ENCODE measurements around the gene ROS1. TPM values are rescaled to one million over a fixed set of nuclear protein-coding genes. Genes with fewer than 3 reads are reported as not detected.
A peak's percentile ranks its signal among the peaks of the same experiment; 100 is the strongest.

ROS1 gene
- total RNA-seq, 1 donor from 2014 or later, result not detected

- H3K4me2 ChIP-seq (ENCODE audit: low read length), result no peak overlapping the region
- H3K4me1 ChIP-seq (ENCODE audit: insufficient read depth, low read length), result no peaks in the 10 kb centered on the region
- no peak overlapping the region for H3K27ac Mint-ChIP-seq (ENCODE audit: unreplicated experiment)
- H3K36me3 Mint-ChIP-seq (ENCODE audit: low read depth, unreplicated experiment), result no peaks in the 10 kb centered on the region
- no peak overlapping the region for H2AFZ ChIP-seq (ENCODE audit: low read depth, low read length)
- H3K4me3 ChIP-seq (ENCODE audit: insufficient read depth, low read depth, low read length), result no peak overlapping the region
- no peaks in the 10 kb centered on the region for H3K36me3 ChIP-seq (ENCODE audit: insufficient read depth, low read length)
- no peak overlapping the region for H3K4me3 Mint-ChIP-seq (ENCODE audit: unreplicated experiment)
- H4K20me1 ChIP-seq (ENCODE audit: insufficient read depth, low read length), result no peaks in the 10 kb centered on the region
- no peaks in the 10 kb centered on the region for H3K27me3 ChIP-seq (ENCODE audit: insufficient read depth, low read length)
- DNase-seq (ENCODE audit: low read depth), result no peak
- H3K9ac ChIP-seq (ENCODE audit: low read length), result no peak overlapping the region
- H3K9me3 Mint-ChIP-seq (ENCODE audit: unreplicated experiment), result no peaks in the 10 kb centered on the region
- no peaks in the 10 kb centered on the region for H3K79me2 ChIP-seq (ENCODE audit: insufficient read depth, low read length)
- no peaks in the 10 kb centered on the region for H3K27me3 Mint-ChIP-seq (ENCODE audit: low read depth, unreplicated experiment)
- H3K4me1 Mint-ChIP-seq (ENCODE audit: low read depth, unreplicated experiment), result peaks cover under 1% of the 10 kb centered on the region
- no peak overlapping the region for H3K27ac ChIP-seq (ENCODE audit: low read depth, low read length)
- FAIRE-seq, result no peak
- no peaks in the 10 kb centered on the region for H3K9me3 ChIP-seq (ENCODE audit: insufficient read depth, low read depth, low read length)
- TF ChIP-seq EZH2 (IDR thresholded peaks at IDR 0.05; ENCODE audit: insufficient read depth, low read length), result no peak
- TF ChIP-seq, protein P1, sequence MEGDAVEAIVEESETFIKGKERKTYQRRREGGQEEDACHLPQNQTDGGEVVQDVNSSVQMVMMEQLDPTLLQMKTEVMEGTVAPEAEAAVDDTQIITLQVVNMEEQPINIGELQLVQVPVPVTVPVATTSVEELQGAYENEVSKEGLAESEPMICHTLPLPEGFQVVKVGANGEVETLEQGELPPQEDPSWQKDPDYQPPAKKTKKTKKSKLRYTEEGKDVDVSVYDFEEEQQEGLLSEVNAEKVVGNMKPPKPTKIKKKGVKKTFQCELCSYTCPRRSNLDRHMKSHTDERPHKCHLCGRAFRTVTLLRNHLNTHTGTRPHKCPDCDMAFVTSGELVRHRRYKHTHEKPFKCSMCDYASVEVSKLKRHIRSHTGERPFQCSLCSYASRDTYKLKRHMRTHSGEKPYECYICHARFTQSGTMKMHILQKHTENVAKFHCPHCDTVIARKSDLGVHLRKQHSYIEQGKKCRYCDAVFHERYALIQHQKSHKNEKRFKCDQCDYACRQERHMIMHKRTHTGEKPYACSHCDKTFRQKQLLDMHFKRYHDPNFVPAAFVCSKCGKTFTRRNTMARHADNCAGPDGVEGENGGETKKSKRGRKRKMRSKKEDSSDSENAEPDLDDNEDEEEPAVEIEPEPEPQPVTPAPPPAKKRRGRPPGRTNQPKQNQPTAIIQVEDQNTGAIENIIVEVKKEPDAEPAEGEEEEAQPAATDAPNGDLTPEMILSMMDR (IDR thresholded peaks at IDR 0.05; ENCODE audit: insufficient read depth, low read depth, low read length), result no peak
Observed at GRCh38 chr6:117409420-117409819, 16.3 kb downstream of the ROS1 start.

DNA sequence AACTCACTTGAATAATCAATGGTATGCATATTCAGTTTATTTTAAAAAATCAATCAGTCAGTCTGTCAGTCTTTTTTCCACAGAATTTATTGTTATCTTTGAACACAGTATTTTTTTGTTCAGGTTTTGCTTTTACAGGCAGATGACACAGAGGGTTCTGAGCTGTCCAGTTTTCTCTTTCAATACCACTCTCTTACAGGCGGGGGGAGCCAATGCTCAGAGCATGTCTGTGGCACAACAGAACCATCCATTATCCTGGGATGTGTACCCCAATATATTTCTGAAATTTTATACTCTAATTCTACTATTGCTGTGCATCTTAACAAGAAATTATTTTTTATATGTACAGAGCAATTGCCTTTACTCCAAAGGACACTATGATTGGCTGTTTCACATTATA is 21.2 kb downstream of the ROS1 start:
- Histone ChIP-seq H2AFZ (ENCODE audit: low read depth, low read length) (no peak overlapping the region), H3K9me3 (ENCODE audit: insufficient read depth, low read depth, low read length) (no peaks in the 10 kb centered on the region), H3K27me3 (ENCODE audit: insufficient read depth, low read length) (no peaks in the 10 kb centered on the region), H3K4me2 (ENCODE audit: low read length) (no peak overlapping the region), H3K36me3 (ENCODE audit: insufficient read depth, low read length) (no peaks in the 10 kb centered on the region), H3K27ac (ENCODE audit: low read depth, low read length) (no peak overlapping the region), H3K4me1 (ENCODE audit: insufficient read depth, low read length) (no peaks in the 10 kb centered on the region), H3K79me2 (ENCODE audit: insufficient read depth, low read length) (no peaks in the 10 kb centered on the region), H4K20me1 (ENCODE audit: insufficient read depth, low read length) (no peaks in the 10 kb centered on the region), H3K4me3 (ENCODE audit: insufficient read depth, low read depth, low read length) (no peak overlapping the region), H3K9ac (ENCODE audit: low read length) (no peak overlapping the region)
- Mint-ChIP-seq H3K4me1 (ENCODE audit: low read depth, unreplicated experiment) (no peaks in the 10 kb centered on the region), H3K27ac (ENCODE audit: unreplicated experiment) (no peak overlapping the region), H3K4me3 (ENCODE audit: unreplicated experiment) (no peak overlapping the region), H3K27me3 (ENCODE audit: low read depth, unreplicated experiment) (no peaks in the 10 kb centered on the region), H3K9me3 (ENCODE audit: unreplicated experiment) (no peaks in the 10 kb centered on the region), H3K36me3 (ENCODE audit: low read depth, unreplicated experiment) (no peaks in the 10 kb centered on the region)
- FAIRE-seq (no peak), DNase-seq (ENCODE audit: low read depth) (peak; percentile 12)
- TF ChIP-seq, protein P1 (IDR thresholded peaks at IDR 0.05; ENCODE audit: insufficient read depth, low read depth, low read length), result peak; percentile 30
- TF ChIP-seq EZH2 (IDR thresholded peaks at IDR 0.05; ENCODE audit: insufficient read depth, low read length), result no peak

GRCh38 chr6:117401799-117402198 is 23.9 kb downstream of the ROS1 start:
- H3K27me3 ChIP-seq (ENCODE audit: insufficient read depth, low read length), result no peaks in the 10 kb centered on the region
- H3K4me3 ChIP-seq (ENCODE audit: insufficient read depth, low read depth, low read length), result no peak overlapping the region
- H3K27me3 Mint-ChIP-seq (ENCODE audit: low read depth, unreplicated experiment), result no peaks in the 10 kb centered on the region

More at GRCh38 chr6:117401799-117402198, 23.9 kb downstream of the ROS1 start:
- H3K36me3 ChIP-seq (ENCODE audit: insufficient read depth, low read length), result no peaks in the 10 kb centered on the region
- H3K9me3 Mint-ChIP-seq (ENCODE audit: unreplicated experiment), result no peaks in the 10 kb centered on the region
- H3K27ac ChIP-seq (ENCODE audit: low read depth, low read length), result no peak overlapping the region
- no peak overlapping the region for H3K27ac Mint-ChIP-seq (ENCODE audit: unreplicated experiment)
- H3K4me3 Mint-ChIP-seq (ENCODE audit: unreplicated experiment), result no peak overlapping the region
- no peak overlapping the region for H3K9ac ChIP-seq (ENCODE audit: low read length)
- H3K36me3 Mint-ChIP-seq (ENCODE audit: low read depth, unreplicated experiment), result no peaks in the 10 kb centered on the region
- no peaks in the 10 kb centered on the region for H3K4me1 ChIP-seq (ENCODE audit: insufficient read depth, low read length)
- H3K79me2 ChIP-seq (ENCODE audit: insufficient read depth, low read length), result no peaks in the 10 kb centered on the region
- TF ChIP-seq EZH2 (IDR thresholded peaks at IDR 0.05; ENCODE audit: insufficient read depth, low read length), result no peak
- TF ChIP-seq, protein P1 (IDR thresholded peaks at IDR 0.05; ENCODE audit: insufficient read depth, low read depth, low read length), result no peak
- FAIRE-seq (no peak), DNase-seq (ENCODE audit: low read depth) (no peak)
- H4K20me1 ChIP-seq (ENCODE audit: insufficient read depth, low read length), result no peaks in the 10 kb centered on the region
- no peak overlapping the region for H3K4me2 ChIP-seq (ENCODE audit: low read length)
- H2AFZ ChIP-seq (ENCODE audit: low read depth, low read length), result no peak overlapping the region
- H3K4me1 Mint-ChIP-seq (ENCODE audit: low read depth, unreplicated experiment), result no peaks in the 10 kb centered on the region
- no peaks in the 10 kb centered on the region for H3K9me3 ChIP-seq (ENCODE audit: insufficient read depth, low read depth, low read length)
